Neutrophil (primary cell): Measurements from ENCODE around the gene MCM8.

ENCODE experiments used
- H3K27ac ChIP-seq: fragments of 200-600 bp; sonication (generic); 2 replicates; pipeline ENCODE4 v1.5.1; 2016; ENCODE audit warnings: mild to moderate bottlenecking, moderate library complexity
- H3K27me3 ChIP-seq: fragments of 200-600 bp; sonication (generic); 2 replicates; pipeline ENCODE4 v1.6.0; 2016; ENCODE audit warnings: mild to moderate bottlenecking
- H3K36me3 ChIP-seq: fragments of 200-600 bp; sonication (generic); 2 replicates; pipeline ENCODE4 v1.5.1; 2017
- H3K4me1 ChIP-seq, 2 experiments: fragments of 200-600 bp in 1 of 2; sonication (generic) in 1 of 2; 1 replicate in 1 of 2; 2 replicates in 1 of 2; pipeline versions ENCODE4 v1.5.1 to v1.6.1; 2013 to 2016; ENCODE audit warnings: low read depth in 1 of 2, low read length in 1 of 2, mild to moderate bottlenecking in 1 of 2, moderate library complexity in 1 of 2; ENCODE audit not compliant: control insufficient read depth in 1 of 2, insufficient read depth in 1 of 2
- H3K4me3 ChIP-seq, 2 experiments: fragments of 200-600 bp in 1 of 2; sonication (generic) in 1 of 2; 1 replicate in 1 of 2; 2 replicates in 1 of 2; pipeline ENCODE4 v1.5.1; 2013 to 2016; ENCODE audit warnings: low read depth in 1 of 2, low read length in 1 of 2, mild to moderate bottlenecking in 1 of 2, moderate library complexity in 1 of 2
- H3K9me3 ChIP-seq: fragments of 200-600 bp; sonication (generic); 2 replicates; pipeline ENCODE4 v1.5.1; 2016
- CTCF ChIP-seq: fragments of 200-600 bp; sonication (generic); IDR thresholded peaks from 2 replicates; pipeline ENCODE4 v1.5.1; 2016; ENCODE audit warnings: antibody characterized with exemption

Gene MCM8

GRCh38 chr20:6048391-6048790, 97.9 kb downstream of the MCM8 start:
- Histone ChIP-seq H3K27ac (no peak overlapping the region), H3K4me3 (no peak overlapping the region), H3K4me1 (peaks cover 10 to 12% of the 10 kb centered on the region in 2 experiments), H3K9me3 (no peaks in the 10 kb centered on the region), H3K27me3 (peaks cover 41% of the 10 kb centered on the region), H3K36me3 (no peaks in the 10 kb centered on the region)
- no peak for TF ChIP-seq CTCF
